Femur (tissue), 1 donor: ENCODE measurements around the gene INSIG2.

Experiments
- DNase-seq: peaks from one replicate; pipeline ENCODE4 v3.0.0-alpha.2; 2017

INSIG2 gene

GRCh38 chr2:118088051-118089024, at the start of gene INSIG2:
Gene INSIG2, plus strand, starts transcription at chr2:118088471. Its CDS starts 8,086 bp downstream, at chr2:118096557.
- peak; percentile 98 for DNase-seq

DNA sequence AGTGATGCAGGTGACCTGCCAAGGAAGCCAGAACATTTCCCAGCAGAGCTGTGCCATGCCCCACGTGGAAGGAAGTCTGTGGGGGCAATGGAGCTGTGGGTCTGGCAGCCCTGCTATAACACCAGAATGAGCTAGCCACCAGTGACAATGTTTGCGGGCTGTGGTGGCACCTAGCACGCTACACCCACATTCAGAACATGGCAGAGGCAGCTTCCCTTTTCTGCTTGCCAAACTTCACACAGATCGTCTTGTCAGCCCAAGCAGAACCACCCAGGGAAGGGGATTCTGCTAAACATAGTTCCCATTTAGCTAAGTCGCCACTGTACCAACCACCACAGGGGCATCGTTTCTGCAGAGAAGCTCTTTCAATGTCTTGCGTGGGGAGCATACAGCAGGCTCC, 47.4 kb upstream of the INSIG2 start:
- no peak for DNase-seq

DNA sequence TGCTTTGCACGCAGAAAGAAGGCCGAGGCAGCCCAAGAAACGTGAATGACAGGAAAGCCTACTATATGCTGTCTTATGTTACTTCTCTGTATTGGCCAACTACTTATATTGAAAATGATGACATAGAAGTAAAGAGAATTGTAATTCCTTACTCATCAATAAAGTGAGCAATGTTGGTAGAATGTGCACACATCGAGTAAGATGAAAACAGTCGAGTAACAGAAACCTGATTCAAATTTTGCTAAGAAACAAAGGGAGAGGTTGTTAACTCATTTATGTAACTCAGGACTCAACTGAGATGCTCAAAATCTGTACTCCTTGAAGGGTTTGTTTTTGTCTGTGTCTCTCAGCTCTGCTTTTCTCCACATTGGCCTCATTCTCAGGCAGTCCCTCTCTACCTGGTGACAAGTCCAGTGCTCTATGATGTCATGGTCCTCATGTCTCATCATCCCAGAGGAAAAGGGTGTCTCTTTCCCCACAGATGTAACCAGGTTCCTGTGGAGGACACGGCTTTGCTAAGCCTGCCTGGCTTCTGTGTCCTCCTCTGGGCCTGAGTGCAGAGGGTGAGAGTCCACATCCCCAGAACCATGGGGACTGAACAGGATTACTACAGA, 44.1 kb upstream of the INSIG2 start:
- DNase-seq: no peak

DNA sequence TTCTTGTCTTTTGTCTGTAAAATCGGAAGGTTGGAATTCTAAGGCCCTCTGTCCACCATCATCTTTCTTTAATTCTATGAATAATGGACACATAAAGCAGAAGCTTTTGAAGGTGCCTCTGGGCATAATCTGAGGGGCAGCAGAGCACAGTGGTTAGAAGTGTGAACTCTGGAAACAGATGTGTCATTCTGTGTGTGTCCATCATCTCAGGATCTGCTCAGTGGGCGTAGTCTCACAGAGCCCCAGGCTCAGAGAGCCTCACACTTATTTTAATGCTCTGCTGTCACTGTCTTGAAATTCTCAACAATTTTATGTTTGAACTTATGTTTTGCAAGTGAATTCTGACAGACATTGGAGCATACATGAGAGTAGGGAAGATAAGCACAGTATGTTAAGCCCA, 43.4 kb upstream of the INSIG2 start:
- no peak for DNase-seq

DNA sequence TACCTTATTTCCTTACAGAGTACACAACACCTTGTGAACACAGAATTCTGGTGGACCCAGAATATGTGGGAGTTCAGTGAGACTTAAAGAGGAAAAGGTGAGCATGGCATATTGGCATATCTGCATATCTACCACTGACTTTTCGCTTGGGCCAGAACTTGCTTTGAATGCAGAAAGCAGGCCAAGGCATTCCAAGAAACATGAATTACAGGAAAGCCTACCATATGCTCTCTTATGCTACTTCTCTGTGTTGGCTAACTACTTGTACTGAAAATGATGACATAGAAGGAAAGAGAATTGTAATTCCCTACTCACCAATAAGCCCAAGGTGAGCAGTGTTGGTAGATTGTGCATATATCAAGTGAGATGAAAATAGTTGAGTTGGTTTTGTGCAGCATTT, 43.0 kb upstream of the INSIG2 start:
- no peak for DNase-seq

DNA sequence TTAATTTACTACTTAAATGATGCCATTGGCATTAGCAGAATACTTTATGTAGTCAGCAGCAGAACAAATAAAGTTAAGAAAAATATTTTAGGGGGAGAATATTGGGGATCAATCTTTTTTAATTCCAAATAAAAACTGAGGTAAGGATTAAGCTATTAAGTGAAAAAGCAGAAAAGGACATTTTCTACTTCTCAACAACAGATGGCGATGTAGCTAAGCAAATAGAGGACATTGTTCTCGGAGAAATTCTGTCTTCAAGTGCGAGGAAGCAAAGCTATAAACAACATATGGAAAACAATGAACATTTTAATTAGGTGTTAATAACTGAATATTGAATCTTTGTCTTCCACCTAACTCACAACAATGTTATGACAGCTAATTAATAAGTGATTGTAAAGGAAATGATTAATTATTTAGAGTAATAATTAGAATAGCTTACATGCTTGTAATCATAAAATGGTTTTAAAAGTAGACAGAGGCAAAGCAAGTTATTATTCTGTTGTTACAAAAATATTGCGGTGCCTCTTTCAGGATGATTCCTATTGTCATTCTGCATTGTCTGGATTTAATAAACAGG, 41.5 kb upstream of the INSIG2 start:
- DNase-seq: no peak

DNA sequence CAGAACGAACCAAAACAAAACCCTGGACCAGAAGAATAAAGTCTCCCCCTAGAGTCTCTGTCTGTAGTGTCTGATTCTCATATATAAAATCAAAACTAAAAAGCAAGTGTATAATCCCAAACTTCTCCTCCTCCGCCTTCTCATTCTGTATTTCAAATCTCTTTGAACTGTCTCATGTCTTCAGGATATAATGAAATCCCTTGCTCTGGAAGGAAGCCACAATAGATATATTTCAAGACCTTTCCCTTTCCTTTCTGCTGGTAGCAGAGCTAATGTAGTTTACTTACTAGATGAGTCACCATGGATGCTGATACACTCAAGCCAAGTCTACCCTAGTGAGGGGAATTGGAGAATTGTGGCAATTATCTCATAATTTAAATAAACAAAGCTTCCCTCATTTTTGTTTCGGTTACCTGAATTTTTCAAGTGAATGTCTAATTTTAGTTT, 40.9 kb upstream of the INSIG2 start:
- no peak for DNase-seq

DNA sequence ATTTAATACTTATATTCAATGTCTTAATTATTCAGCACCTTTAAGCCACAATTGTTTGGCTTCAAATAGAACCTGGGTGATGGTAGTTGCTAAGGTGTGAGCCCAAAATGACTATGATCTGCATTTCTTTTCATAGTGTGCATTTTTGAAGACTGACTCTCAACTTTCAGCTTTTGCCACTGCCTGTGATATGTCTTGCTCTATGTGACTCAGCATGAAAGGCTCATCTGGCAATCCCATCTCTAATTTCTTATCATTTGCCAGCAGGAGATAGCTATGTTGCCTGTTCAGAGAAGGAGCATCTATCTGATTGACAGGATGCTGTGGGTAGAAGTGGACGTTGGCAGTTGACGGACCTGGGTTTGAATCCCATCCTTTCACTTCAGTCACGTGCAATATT, 39.9 kb upstream of the INSIG2 start:
- DNase-seq: no peak

- DNase-seq: no peak
Observed at GRCh38 chr2:118049140-118049815, 39.0 kb upstream of the INSIG2 start.

- no peak for DNase-seq
Observed at GRCh38 chr2:118049816-118050140, 38.5 kb upstream of the INSIG2 start.

GRCh38 chr2:118050386-118050785, 37.9 kb upstream of the INSIG2 start:
- DNase-seq: no peak

DNA sequence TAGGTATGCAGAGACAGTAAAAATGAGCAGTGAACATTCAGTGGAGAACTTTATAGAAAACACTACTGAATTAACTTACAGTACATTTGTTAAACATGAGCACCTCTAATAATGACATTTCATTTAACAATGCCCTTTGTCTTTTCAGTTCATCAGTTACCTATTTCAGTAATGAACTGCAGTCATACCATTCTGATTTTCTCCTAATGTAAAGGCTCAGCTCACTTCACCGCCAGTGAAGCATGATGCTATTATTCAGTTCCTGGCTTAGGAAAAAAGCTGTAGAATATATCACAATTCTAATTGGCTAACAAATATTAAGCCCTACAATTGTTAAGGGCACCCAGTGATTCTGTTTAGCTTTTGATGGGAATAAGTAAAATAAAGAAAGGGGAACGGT, 37.3 kb upstream of the INSIG2 start:
- DNase-seq: no peak

- DNase-seq: no peak
Observed at GRCh38 chr2:118051826-118052358, 36.4 kb upstream of the INSIG2 start.

DNA sequence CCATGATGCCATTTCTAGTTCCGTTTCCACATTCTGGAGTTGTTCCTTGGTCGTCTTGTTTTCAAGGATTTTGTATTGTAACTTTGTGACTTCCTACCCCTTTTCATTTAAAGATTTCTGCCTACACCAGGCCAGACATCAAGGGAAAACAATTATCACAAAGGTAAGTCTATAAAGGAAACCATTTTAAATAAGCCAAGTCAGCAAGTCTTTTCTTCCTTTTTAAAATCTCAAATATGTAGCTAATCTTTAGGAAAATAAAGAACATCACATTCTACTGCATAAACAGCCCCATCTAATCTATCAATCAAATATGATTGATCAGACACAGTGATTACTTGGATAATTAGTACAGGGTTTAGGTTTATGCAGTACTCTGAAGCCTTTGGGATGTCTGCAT, 35.8 kb upstream of the INSIG2 start:
- no peak for DNase-seq

- DNase-seq: no peak
Observed at GRCh38 chr2:118053681-118054080, 34.6 kb upstream of the INSIG2 start.

GRCh38 chr2:118054213-118055008, 33.9 kb upstream of the INSIG2 start:
- no peak for DNase-seq

- no peak for DNase-seq
Observed at GRCh38 chr2:118055512-118056164, 32.6 kb upstream of the INSIG2 start.

GRCh38 chr2:118056165-118056534, 32.1 kb upstream of the INSIG2 start:
- peak; percentile 28 for DNase-seq

GRCh38 chr2:118056801-118057200, 31.5 kb upstream of the INSIG2 start:
- no peak for DNase-seq

- DNase-seq: no peak
Observed at GRCh38 chr2:118058951-118059350, 29.3 kb upstream of the INSIG2 start.

- DNase-seq: no peak
Observed at GRCh38 chr2:118059919-118060478, 28.3 kb upstream of the INSIG2 start.
